ENCODE results near the gene LPP.

DNA sequence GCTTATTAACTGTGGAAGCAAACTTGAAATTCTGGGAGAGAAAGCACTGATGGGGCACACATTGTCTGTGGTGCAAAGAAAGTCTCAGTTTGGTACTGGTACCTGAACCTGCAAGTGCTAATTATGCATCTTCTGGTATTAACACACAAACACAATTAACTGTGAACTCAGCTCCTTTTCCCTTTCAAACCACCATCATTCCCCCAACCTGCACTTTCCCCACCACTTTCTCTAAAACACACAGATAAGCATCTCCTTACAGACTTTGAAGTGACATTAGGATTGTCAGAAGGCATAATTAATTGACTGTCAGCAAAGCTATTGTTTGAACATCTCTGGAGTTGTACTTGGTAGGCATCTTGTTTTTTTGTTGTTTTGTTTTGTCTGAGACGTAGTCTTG lies 565.6 kb downstream of the LPP start:
- TF ChIP-seq POLR2A (IDR thresholded peaks at IDR 0.05; ENCODE audit: low read length) = no peak
- TF ChIP-seq GATA1 (IDR thresholded peaks at IDR 0.05; ENCODE audit: low read depth, low read length) = no peak
